ENCODE measurements around the gene KRCC1.
"Not testable (repeated sequence)": the region's sequence is repeated elsewhere in the genome, so short reads cannot be mapped to it uniquely, and the experiment has no call there.

The KRCC1 gene

GRCh38 chr2:88019985-88020384, 35.6 kb downstream of the KRCC1 start:
- Histone ChIP-seq H3K4ac (ENCODE audit: low read depth, low read length) (no peak overlapping the region), H4K8ac (ENCODE audit: low read depth, low read length) (no peak overlapping the region), H2BK5ac (ENCODE audit: low read depth, low read length, poor library complexity) (no peak overlapping the region), H3K4me1 (ENCODE audit: control insufficient read depth in 1 of 2, insufficient read depth in 2 of 2, low read length in 2 of 2) (peaks cover 9 to 13% of the 10 kb centered on the region in 2 experiments), H3K27me3 (ENCODE audit: insufficient read depth, low read length) (no peaks in the 10 kb centered on the region), H3K36me3 (ENCODE audit: control insufficient read depth in 1 of 2, insufficient read depth in 2 of 2, low read length in 2 of 2) (no peaks in the 10 kb centered on the region), H3K4me2 (ENCODE audit: low read length) (no peak overlapping the region), H2AFZ (ENCODE audit: insufficient read depth, low read length, poor library complexity) (no peak overlapping the region), H2BK12ac (ENCODE audit: low read length) (no peak overlapping the region), H4K12ac (ENCODE audit: low read depth, low read length) (no peak overlapping the region), H3K27ac (ENCODE audit: low read depth, low read length) (no peak overlapping the region), H3K18ac (ENCODE audit: low read length) (no peak overlapping the region), H3K14ac (ENCODE audit: low read length) (no peak overlapping the region), H3K9ac (ENCODE audit: low read length) (no peak overlapping the region), H3K23ac (ENCODE audit: low read length) (no peak overlapping the region), H2BK120ac (ENCODE audit: insufficient read depth, low read length, poor library complexity) (no peak overlapping the region), H3K79me1 (ENCODE audit: low read length) (peaks cover 10% of the 10 kb centered on the region), H3K9me3 (ENCODE audit: insufficient read depth, low read depth, low read length) (no peaks in the 10 kb centered on the region), H2AK5ac (ENCODE audit: low read length) (no peak overlapping the region), H3K4me3 (ENCODE audit: low read depth, low read length) (no peak overlapping the region), H3K79me2 (ENCODE audit: control insufficient read depth, insufficient read depth, low read length, poor library complexity) (peaks cover 5% of the 10 kb centered on the region), H4K91ac (ENCODE audit: low read depth, low read length) (no peak overlapping the region)
- DNase-seq, result peak; percentile 42 to 58
- no CpG with 5 or more reads among the region's 3 CpGs for WGBS (ENCODE audit: extremely low coverage, insufficient coverage, insufficient read length)

GRCh38 chr2:88018909-88019308, 36.7 kb downstream of the KRCC1 start:
- Histone ChIP-seq H2BK12ac (ENCODE audit: low read length) (no peak overlapping the region), H3K18ac (ENCODE audit: low read length) (no peak overlapping the region)

GRCh38 chr2:88018077-88018805, 37.3 kb downstream of the KRCC1 start:
- not testable (repeated sequence) for H3K9ac ChIP-seq (ENCODE audit: low read length); H3K79me1 ChIP-seq (ENCODE audit: low read length); H2BK120ac ChIP-seq (ENCODE audit: insufficient read depth, low read length, poor library complexity); H3K79me2 ChIP-seq (ENCODE audit: control insufficient read depth, insufficient read depth, low read length, poor library complexity); H2AK5ac ChIP-seq (ENCODE audit: low read length); H3K4me3 ChIP-seq (ENCODE audit: low read depth, low read length); H3K23ac ChIP-seq (ENCODE audit: low read length); H4K12ac ChIP-seq (ENCODE audit: low read depth, low read length); H3K27ac ChIP-seq (ENCODE audit: low read depth, low read length); H4K91ac ChIP-seq (ENCODE audit: low read depth, low read length); H3K27me3 ChIP-seq (ENCODE audit: insufficient read depth, low read length); H2BK12ac ChIP-seq (ENCODE audit: low read length); H2AFZ ChIP-seq (ENCODE audit: insufficient read depth, low read length, poor library complexity); H3K36me3 ChIP-seq (ENCODE audit: control insufficient read depth in 1 of 2, insufficient read depth in 2 of 2, low read length in 2 of 2); H3K4ac ChIP-seq (ENCODE audit: low read depth, low read length); H3K18ac ChIP-seq (ENCODE audit: low read length); H2BK5ac ChIP-seq (ENCODE audit: low read depth, low read length, poor library complexity); H3K14ac ChIP-seq (ENCODE audit: low read length); H3K4me2 ChIP-seq (ENCODE audit: low read length); H3K9me3 ChIP-seq (ENCODE audit: insufficient read depth, low read depth, low read length); H4K8ac ChIP-seq (ENCODE audit: low read depth, low read length)
- no CpG with 5 or more reads among the region's 11 CpGs for WGBS (ENCODE audit: extremely low coverage, insufficient coverage, insufficient read length)
- peak; percentile 57 to 61 for DNase-seq
- peaks cover 9 to 13% of the 10 kb centered on the region in 2 experiments for H3K4me1 ChIP-seq (ENCODE audit: control insufficient read depth in 1 of 2, insufficient read depth in 2 of 2, low read length in 2 of 2)

More at GRCh38 chr2:88018909-88019308, 36.7 kb downstream of the KRCC1 start:
- H2BK120ac ChIP-seq (ENCODE audit: insufficient read depth, low read length, poor library complexity), result no peak overlapping the region
- no peak overlapping the region for H2BK5ac ChIP-seq (ENCODE audit: low read depth, low read length, poor library complexity)
- WGBS (ENCODE audit: extremely low coverage, insufficient coverage, insufficient read length), result no CpG with 5 or more reads among the region's 6 CpGs
- no peaks in the 10 kb centered on the region for H3K27me3 ChIP-seq (ENCODE audit: insufficient read depth, low read length)
- peaks cover 5% of the 10 kb centered on the region for H3K79me2 ChIP-seq (ENCODE audit: control insufficient read depth, insufficient read depth, low read length, poor library complexity)
- H3K27ac ChIP-seq (ENCODE audit: low read depth, low read length), result no peak overlapping the region
- H4K91ac ChIP-seq (ENCODE audit: low read depth, low read length), result no peak overlapping the region
- no peak overlapping the region for H2AFZ ChIP-seq (ENCODE audit: insufficient read depth, low read length, poor library complexity)
- H3K36me3 ChIP-seq (ENCODE audit: control insufficient read depth in 1 of 2, insufficient read depth in 2 of 2, low read length in 2 of 2), result no peaks in the 10 kb centered on the region
- no peak overlapping the region for H3K4ac ChIP-seq (ENCODE audit: low read depth, low read length)
- H4K12ac ChIP-seq (ENCODE audit: low read depth, low read length), result peak overlapping the region; percentile 26
- no peak overlapping the region for H3K4me3 ChIP-seq (ENCODE audit: low read depth, low read length)
- DNase-seq, result no peak
- H3K9me3 ChIP-seq (ENCODE audit: insufficient read depth, low read depth, low read length), result no peaks in the 10 kb centered on the region
- peaks cover 8% of the 10 kb centered on the region for H3K79me1 ChIP-seq (ENCODE audit: low read length)
- H3K23ac ChIP-seq (ENCODE audit: low read length), result no peak overlapping the region
- H3K14ac ChIP-seq (ENCODE audit: low read length), result no peak overlapping the region
- no peak overlapping the region for H3K4me2 ChIP-seq (ENCODE audit: low read length)
- no peak overlapping the region for H4K8ac ChIP-seq (ENCODE audit: low read depth, low read length)
- peaks cover 9 to 13% of the 10 kb centered on the region in 2 experiments for H3K4me1 ChIP-seq (ENCODE audit: control insufficient read depth in 1 of 2, insufficient read depth in 2 of 2, low read length in 2 of 2)
- H3K9ac ChIP-seq (ENCODE audit: low read length), result no peak overlapping the region
- no peak overlapping the region for H2AK5ac ChIP-seq (ENCODE audit: low read length)

DNA sequence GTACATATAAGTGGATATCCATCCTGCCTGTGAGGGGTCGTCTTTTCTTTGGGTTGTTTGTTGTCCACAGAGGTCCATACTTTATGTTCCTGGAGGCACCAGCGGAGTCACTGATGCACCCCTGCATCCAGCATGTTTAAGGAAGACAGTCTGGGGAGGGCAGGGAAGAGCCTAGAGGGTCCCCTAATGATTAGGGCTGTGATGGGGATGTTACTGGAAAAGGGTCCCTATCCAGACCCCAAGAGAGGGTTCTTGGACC, 37.9 kb downstream of the KRCC1 start:
- H3K9ac ChIP-seq (ENCODE audit: low read length); H3K79me2 ChIP-seq (ENCODE audit: control insufficient read depth, insufficient read depth, low read length, poor library complexity); H4K91ac ChIP-seq (ENCODE audit: low read depth, low read length); H4K12ac ChIP-seq (ENCODE audit: low read depth, low read length); H3K4ac ChIP-seq (ENCODE audit: low read depth, low read length); H3K4me2 ChIP-seq (ENCODE audit: low read length); H3K27me3 ChIP-seq (ENCODE audit: insufficient read depth, low read length); H2AK5ac ChIP-seq (ENCODE audit: low read length); H3K36me3 ChIP-seq (ENCODE audit: control insufficient read depth in 1 of 2, insufficient read depth in 2 of 2, low read length in 2 of 2); DNase-seq; H3K14ac ChIP-seq (ENCODE audit: low read length); H2AFZ ChIP-seq (ENCODE audit: insufficient read depth, low read length, poor library complexity); H2BK120ac ChIP-seq (ENCODE audit: insufficient read depth, low read length, poor library complexity); H2BK5ac ChIP-seq (ENCODE audit: low read depth, low read length, poor library complexity); H3K4me3 ChIP-seq (ENCODE audit: low read depth, low read length); H3K79me1 ChIP-seq (ENCODE audit: low read length); H4K8ac ChIP-seq (ENCODE audit: low read depth, low read length); H3K23ac ChIP-seq (ENCODE audit: low read length); H3K18ac ChIP-seq (ENCODE audit: low read length); H2BK12ac ChIP-seq (ENCODE audit: low read length); H3K27ac ChIP-seq (ENCODE audit: low read depth, low read length); H3K9me3 ChIP-seq (ENCODE audit: insufficient read depth, low read depth, low read length): not testable (repeated sequence)
- WGBS (ENCODE audit: extremely low coverage, insufficient coverage, insufficient read length), result no CpG with 5 or more reads among the region's 2 CpGs
- H3K4me1 ChIP-seq (ENCODE audit: control insufficient read depth in 1 of 2, insufficient read depth in 2 of 2, low read length in 2 of 2), result peaks cover 9 to 13% of the 10 kb centered on the region in 2 experiments

Data from trophoblast cell (in vitro differentiated cells and primary cell).